ENCODE measurements around the gene ACP7. TPM values are rescaled to one million over a fixed set of nuclear protein-coding genes. Genes with fewer than 3 reads are reported as not detected.

Gene ACP7
- total RNA-seq, 1 donor from 2014 or later: not detected

DNA sequence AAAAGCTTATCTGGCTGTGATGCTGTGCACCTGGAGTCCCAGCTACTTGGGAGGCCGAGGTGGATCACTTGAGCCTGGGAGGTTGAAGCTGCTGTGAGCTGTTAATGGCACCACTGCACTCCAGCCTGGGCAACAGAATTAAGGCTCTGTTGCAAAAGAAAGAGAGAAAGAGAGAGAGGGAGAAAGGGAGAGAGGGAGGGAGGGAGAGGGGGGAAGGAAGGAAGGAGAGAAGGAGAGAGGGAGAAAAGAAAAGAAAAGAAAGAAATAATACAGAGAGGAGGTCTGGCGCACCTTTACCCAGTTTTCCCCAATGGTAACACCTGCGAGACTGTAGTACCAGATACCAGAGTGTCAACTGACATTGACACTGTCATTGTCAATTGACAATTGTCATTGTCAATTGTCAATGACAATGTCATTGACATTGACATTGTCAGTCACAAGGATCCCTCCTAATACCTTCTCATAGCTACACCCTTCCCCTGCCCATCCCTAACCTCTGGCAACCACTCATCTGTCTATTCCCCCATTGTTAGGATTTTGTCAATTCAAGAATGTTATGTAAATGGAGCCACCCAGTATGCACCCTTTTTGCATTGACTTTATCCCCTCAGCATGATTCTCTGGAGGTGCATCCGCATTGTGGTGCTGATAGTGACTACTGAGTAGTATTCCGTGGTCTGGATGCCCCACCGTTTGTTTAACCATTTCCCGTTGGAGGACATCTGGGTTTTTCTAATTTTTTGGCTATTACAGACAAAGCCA, 62.7 kb downstream of the ACP7 start:
- no peak for DNase-seq (ENCODE audit: low read depth in 2 of 2)

DNA sequence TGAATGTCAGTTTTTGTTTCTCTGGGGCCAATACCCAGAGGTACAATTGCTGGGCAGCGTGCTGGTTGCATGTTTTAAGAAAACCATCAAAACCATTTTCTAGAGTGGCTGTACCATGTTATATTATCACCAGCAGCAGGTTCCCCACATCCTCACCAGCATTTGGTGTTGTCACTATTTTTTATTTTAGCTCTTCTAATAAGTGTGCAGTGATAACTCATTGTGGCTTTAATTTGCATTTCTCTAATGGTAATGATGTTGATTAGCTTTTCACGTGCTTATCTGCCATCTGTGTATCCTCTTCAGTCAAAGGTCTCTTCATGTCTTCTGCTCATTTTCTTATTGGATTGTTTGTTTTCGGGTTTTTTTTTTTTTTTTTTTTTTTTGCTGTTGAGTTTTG, 63.3 kb downstream of the ACP7 start:
- DNase-seq (ENCODE audit: low read depth in 2 of 2): no peak

- DNase-seq (ENCODE audit: low read depth in 2 of 2): no peak
Observed at GRCh38 chr19:39148939-39149529, 64.9 kb downstream of the ACP7 start.

GRCh38 chr19:39150235-39150634, 66.1 kb downstream of the ACP7 start:
- DNase-seq (ENCODE audit: low read depth in 2 of 2): no peak

- no peak for DNase-seq (ENCODE audit: low read depth in 2 of 2)
Observed at GRCh38 chr19:39150807-39151600, 66.8 kb downstream of the ACP7 start.

- no peak for DNase-seq (ENCODE audit: low read depth in 2 of 2)
Observed at GRCh38 chr19:39152066-39152465, 67.9 kb downstream of the ACP7 start.

- no peak for DNase-seq (ENCODE audit: low read depth in 2 of 2)
Observed at GRCh38 chr19:39154100-39154628, 70.0 kb downstream of the ACP7 start.

DNA sequence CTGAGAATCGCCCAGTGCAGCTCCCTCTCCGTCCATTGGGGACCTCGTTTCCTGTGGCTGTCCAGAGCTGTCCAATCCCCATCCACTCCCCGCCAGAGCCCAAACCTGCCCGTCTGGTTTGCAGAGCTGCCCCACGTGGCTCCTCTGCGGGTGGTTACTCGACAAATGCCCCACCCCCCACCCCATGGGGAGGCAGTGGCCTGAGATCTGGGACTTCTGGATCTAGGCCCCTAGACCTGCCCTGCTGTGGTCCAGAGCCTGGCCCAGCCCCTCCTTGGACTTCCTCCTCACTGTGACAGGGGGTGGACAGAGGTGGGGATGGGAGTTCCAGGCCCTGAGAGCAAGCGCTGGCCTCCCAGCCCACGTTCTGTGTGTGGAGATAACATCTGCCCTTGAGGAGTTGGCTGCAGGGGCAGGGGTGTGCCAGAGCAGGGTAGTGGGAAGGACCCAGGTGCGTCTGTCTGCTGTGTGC, 70.5 kb downstream of the ACP7 start:
- peak; percentile 20 to 34 for DNase-seq (ENCODE audit: low read depth in 2 of 2)

DNA sequence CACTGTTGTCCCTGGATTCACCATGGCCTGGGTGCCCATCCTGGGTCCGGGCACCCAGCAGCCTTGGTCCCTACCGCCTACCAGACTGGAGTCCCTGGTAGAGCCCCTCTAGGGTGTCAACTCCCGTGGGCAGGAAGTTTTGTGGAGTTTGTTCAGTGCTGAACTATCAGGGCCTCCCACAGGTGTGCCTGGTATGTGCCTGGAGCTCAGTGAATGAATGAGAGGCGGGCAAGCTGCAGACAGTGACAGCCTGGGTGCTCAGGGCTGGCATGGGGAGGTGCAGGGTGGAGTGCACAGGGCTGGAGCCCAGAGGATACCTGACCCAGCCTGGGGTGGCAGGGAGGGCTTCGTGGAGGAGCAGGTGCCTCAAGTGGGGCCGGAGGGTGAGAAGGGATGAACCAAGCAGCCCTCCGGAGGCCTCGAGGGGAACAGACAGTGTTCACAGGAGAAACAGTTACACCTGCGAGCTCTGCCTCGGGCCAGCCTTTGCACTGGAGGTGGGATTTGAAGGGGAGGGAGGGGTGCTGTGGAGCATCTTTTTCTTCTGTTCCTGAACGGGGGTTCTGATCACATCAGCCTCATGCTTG, 71.0 kb downstream of the ACP7 start:
- no peak for DNase-seq (ENCODE audit: low read depth in 2 of 2)

DNA sequence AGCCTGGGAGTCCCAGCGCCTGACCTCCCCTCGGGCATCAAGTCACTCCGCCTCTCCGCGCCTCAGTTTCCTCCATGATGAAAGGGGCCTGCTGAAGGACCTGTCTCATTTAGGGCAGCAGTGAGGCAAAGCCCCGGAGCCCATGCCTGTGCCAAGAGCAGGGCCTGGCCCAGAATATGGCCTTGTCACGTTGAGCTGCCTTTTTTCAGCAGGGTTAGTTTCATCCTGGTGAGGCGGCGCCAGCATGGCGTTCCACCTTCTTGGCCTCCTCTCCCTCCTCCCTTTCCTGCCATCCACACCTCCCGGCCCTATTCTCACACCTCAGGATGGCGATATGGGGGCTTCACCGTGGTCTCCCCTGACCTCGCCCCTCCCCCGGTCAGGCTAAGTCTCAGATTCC, 71.6 kb downstream of the ACP7 start:
- DNase-seq (ENCODE audit: low read depth in 2 of 2): no peak

DNA sequence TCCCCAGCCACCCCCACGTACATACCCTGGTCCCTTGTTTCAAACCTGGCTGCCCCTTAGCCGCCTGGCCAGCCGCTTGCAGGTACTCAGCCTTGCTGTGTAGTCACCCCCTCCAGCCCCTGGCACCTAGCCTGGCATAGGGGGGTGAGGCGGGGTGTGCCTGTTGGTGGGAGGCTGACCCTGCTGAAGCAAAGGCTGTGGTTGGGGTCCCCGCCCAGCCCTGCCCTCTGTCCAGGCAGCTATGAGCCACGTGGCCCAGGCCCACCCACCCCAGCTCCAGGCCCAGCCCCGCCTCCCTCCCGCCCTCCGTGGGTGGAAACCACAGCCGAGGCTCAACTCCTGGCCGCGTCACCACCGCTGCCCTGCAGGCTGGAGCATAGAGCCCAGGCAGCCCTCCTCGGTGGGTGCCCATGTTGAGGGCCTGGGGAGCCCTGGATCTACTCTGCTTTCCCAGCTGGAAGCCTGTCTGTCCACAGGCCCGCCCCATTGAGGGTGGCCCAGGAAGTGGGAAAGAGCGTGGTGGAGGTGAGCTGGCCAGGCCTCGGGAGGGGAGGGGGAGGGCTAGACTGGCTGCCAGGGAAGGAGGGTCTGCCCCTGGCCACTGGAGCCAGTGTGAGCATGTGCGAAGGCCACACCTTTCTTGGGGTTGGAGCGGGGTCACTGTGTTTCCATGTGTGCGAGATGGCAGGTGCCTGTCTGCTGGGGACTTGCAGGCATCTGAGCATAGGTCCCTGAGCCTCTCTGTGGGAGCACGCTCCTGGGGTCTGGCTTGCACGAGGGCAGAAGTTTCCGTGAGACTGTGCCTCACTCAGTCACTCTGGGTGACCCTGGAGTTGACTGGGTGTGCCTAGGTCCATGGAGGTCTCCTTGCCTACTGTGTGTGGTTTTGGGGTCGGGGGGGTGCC, 72.4 kb downstream of the ACP7 start:
- peak; percentile 14 to 20 for DNase-seq (ENCODE audit: low read depth in 2 of 2)

DNA sequence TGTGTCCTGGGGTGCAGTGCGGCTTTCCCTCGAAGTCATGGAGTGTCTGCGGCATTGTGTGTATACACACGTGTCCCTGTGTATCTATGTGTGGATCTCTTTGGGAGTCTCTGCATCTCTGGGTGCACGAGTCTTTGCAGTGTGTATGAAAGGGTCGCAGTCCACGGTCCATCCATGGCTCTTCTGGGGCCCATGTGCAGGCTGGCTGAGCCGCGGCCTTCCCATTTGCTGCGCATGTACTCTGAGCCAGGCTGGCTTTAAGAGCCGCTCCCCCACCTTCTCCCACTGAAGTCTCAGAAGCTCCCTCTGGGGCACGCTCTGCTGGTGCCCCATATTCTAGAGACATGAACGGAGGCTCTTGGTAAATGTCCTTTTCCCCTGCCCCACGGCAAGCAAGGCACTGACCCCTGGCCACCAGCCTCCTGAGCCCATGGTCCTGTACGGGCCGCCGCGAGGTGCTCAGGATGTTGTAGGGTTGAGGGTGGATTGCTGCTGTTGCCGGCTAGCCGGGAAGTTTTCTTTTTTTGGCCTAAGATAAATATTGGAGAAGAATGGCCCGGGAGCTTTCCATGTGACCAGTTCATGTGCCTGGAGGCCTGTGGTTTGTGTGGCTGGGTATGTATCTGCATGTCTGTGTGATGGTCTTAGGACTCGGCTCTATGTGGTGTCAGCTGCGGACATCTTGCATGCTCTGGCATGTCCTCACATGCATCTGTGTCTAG, 73.3 kb downstream of the ACP7 start:
- DNase-seq (ENCODE audit: low read depth in 2 of 2): peak; percentile 23 to 52

GRCh38 chr19:39157997-39158389, 73.8 kb downstream of the ACP7 start:
- DNase-seq (ENCODE audit: low read depth in 2 of 2): no peak

DNA sequence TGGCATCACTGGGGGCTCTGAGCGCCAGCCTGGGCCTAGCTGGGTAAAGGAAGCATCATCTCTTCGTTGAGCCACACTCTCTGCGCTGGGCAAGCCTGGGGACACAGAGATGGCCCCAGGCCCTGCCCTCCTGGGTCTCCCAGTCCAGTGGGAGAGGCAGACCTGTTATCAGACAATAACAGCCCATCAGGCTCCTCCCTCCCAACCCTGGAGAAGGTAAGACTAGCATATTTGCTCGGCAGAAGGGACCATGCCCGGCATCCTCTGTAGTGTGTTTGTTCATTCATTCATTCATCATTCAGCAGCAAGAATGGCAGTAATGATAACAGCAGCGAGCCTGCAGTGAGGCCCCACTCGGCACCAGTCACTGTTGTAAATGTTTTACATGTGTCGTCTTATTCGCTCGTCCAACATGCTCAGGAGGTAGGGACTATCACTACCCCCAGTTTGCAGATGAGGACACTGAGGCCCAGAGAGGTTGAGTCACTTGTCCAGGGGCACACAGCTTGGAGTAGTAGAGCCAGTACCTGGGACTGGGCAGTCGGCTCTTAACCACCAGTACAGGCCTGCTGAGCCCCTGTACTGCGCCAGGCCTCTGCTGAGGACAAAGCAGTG, 74.6 kb downstream of the ACP7 start:
- no peak for DNase-seq (ENCODE audit: low read depth in 2 of 2)

- peak; percentile 23 to 56 for DNase-seq (ENCODE audit: low read depth in 2 of 2)
Observed at GRCh38 chr19:39160523-39160861, 76.3 kb downstream of the ACP7 start.
